ENCODE measurements around the gene KCNT2.
A peak's percentile ranks its signal among the peaks of the same experiment; 100 is the strongest.
"Not testable (repeated sequence)": the region's sequence is repeated elsewhere in the genome, so short reads cannot be mapped to it uniquely, and the experiment has no call there.

The KCNT2 gene

DNA sequence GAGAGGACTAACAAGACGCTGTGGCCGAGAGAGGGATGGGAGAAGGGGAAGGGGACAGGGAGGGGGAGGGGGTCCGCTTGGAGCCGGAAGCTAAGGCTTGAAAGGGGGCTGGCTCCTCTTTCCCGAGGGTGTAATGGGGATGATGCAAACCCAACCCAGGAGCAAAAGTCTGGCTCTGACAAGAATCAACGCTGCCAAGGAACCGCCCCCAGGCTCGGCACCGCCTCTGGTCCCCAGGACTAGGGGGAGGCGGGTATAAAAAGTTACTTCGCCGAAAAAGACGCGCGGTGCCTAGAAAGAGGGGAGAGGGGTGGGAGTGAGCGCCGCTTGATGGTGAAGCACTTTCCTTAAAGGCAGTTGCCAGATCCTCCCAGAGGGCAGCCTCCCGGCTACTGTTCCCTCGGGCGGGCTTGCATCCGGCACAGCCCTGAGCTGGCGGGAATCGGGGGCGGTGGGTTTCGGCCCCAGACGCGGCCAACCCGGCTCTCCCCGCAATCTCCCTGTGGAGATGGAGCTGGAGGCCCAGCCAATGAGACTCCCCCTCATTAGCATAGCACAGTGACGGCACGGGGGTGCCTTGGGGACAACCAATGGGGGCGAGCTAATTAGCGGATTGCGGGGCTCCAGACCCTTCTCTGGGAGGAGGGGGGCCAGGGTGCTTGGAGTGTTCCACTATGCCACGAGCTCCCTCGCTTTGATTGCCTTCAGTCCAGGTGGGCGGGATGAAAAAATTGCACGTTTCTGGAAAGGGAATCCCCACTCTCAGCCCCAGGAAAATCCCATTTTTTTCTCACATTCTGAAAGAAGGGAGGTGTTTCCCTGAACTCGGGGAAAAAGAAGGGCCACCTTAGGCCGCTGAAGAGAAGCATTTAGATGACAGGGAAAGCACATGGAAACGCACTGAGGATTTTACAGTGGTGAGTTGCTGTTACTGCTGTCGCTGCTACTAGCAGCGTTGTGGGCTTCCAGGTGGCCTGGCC lies at the start of gene KCNT2:
TSS of gene KCNT2 (minus strand) at position 51 of the 980 bp plus-strand sequence. CDS start 131 bp downstream, outside the sequence.
- Histone ChIP-seq H3K9ac (ENCODE audit: low read length) (peak within 1 kb of the TSS; percentile 96), H3K27me3 (ENCODE audit: control insufficient read depth, insufficient read depth, low read length) (no peaks in the 10 kb centered on the region), H3K4me3 (ENCODE audit: low read length) (peak within 1 kb of the TSS; percentile 98), H3K9me3 (ENCODE audit: control insufficient read depth, low read depth, low read length) (no peaks in the 10 kb centered on the region), H3K36me3 (ENCODE audit: control insufficient read depth, low read depth, low read length) (no peaks in the 10 kb centered on the region), H3K4me1 (ENCODE audit: control insufficient read depth, low read depth, low read length) (peaks cover 23% of the 10 kb centered on the region), H3K27ac (ENCODE audit: low read length) (peak within 1 kb of the TSS; percentile 99)

- Histone ChIP-seq H3K9ac (ENCODE audit: low read length) (no peak overlapping the region), H3K27ac (ENCODE audit: low read length) (no peak overlapping the region), H3K27me3 (ENCODE audit: control insufficient read depth, insufficient read depth, low read length) (no peaks in the 10 kb centered on the region), H3K4me1 (ENCODE audit: control insufficient read depth, low read depth, low read length) (peaks cover 12% of the 10 kb centered on the region), H3K4me3 (ENCODE audit: low read length) (no peak overlapping the region), H3K9me3 (ENCODE audit: control insufficient read depth, low read depth, low read length) (no peaks in the 10 kb centered on the region), H3K36me3 (ENCODE audit: control insufficient read depth, low read depth, low read length) (no peaks in the 10 kb centered on the region)
These were observed 47.3 kb upstream of the KCNT2 start for GRCh38 chr1:196655494-196655893.

DNA sequence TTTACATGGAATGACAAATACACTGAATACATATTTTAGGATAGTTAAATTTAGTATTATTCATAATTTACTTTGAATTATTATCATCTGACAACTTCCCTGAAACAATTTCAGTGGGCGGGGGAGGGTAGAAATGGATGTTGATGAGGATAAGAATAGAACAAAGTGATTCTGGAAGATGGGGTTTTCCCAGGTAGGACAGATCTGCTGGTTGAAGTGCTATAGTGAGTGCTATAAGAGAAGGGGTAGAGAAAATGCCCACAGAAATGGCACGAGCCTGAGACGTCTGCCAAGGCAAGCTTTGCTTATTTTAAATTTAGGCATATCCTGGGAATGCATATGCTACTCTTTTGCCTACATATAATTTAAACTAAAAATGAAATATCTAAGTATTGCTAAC lies 46.8 kb upstream of the KCNT2 start:
- Histone ChIP-seq H3K36me3 (ENCODE audit: control insufficient read depth, low read depth, low read length) (no peaks in the 10 kb centered on the region), H3K9ac (ENCODE audit: low read length) (no peak overlapping the region), H3K27me3 (ENCODE audit: control insufficient read depth, insufficient read depth, low read length) (no peaks in the 10 kb centered on the region), H3K4me3 (ENCODE audit: low read length) (no peak overlapping the region), H3K27ac (ENCODE audit: low read length) (no peak overlapping the region), H3K4me1 (ENCODE audit: control insufficient read depth, low read depth, low read length) (peaks cover 12% of the 10 kb centered on the region), H3K9me3 (ENCODE audit: control insufficient read depth, low read depth, low read length) (no peaks in the 10 kb centered on the region)

DNA sequence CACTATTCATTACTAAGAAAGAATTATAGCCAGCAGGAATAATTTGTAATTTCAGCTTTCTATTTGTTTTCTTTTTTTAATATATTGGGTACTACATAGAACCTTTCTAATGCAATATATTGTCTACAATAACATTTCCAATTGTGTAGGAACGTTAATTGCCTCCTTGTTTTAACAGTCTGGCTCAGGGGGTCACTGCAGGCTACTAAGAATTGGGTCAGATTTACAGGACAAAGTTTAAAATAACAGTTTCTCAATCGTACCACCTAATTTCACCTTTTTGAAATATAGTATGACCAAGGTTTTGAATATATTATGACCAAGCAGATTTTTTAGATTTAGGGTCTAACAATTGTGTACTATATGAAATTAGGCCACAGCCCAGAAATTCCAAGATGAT lies 46.0 kb upstream of the KCNT2 start:
- H3K4me3 ChIP-seq (ENCODE audit: low read length) = no peak overlapping the region

DNA sequence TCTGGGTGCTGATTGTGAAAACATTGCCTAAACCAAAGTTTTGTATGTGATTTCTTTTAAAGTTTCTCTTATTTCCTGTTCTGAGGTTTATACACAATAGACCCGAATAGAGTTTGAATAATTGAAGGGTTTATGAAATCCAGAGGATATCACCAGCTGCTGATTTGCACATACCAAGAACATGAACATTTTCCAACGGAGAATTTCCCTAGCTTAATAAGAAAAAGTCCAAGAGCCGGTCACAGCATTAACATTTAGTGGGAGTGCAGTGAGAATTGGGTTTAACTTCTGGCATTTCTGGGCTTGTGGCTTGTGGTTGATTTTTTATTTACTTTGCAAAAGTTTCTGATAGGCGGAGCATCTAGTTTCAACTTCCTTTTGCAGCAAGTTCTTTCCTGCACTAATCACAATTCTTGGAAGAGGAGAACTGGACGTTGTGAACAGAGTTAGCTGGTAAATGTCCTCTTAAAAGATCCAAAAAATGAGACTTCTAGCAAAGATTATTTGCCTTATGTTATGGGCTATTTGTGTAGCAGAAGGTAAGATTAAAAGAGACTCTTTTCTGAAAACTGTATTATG lies 43.5 kb upstream of the KCNT2 start, which contains the start of gene CFH:
TSS of gene CFH (plus strand) at position 407 of the 579 bp plus-strand sequence. CDS start at position 482, 75 bp downstream.
- Histone ChIP-seq H3K4me3 (ENCODE audit: low read length) (no peak within 1 kb of the TSS), H3K27ac (ENCODE audit: low read length) (no peak within 1 kb of the TSS), H3K36me3 (ENCODE audit: control insufficient read depth, low read depth, low read length) (no peaks in the 10 kb centered on the region), H3K27me3 (ENCODE audit: control insufficient read depth, insufficient read depth, low read length) (no peaks in the 10 kb centered on the region), H3K4me1 (ENCODE audit: control insufficient read depth, low read depth, low read length) (peaks cover 12% of the 10 kb centered on the region), H3K9ac (ENCODE audit: low read length) (no peak within 1 kb of the TSS), H3K9me3 (ENCODE audit: control insufficient read depth, low read depth, low read length) (no peaks in the 10 kb centered on the region)

More for the DNA sequence above, 46.0 kb upstream of the KCNT2 start:
- Histone ChIP-seq H3K27me3 (ENCODE audit: control insufficient read depth, insufficient read depth, low read length) (no peaks in the 10 kb centered on the region), H3K27ac (ENCODE audit: low read length) (no peak overlapping the region), H3K9ac (ENCODE audit: low read length) (no peak overlapping the region), H3K9me3 (ENCODE audit: control insufficient read depth, low read depth, low read length) (no peaks in the 10 kb centered on the region), H3K36me3 (ENCODE audit: control insufficient read depth, low read depth, low read length) (no peaks in the 10 kb centered on the region), H3K4me1 (ENCODE audit: control insufficient read depth, low read depth, low read length) (peaks cover 12% of the 10 kb centered on the region)

DNA sequence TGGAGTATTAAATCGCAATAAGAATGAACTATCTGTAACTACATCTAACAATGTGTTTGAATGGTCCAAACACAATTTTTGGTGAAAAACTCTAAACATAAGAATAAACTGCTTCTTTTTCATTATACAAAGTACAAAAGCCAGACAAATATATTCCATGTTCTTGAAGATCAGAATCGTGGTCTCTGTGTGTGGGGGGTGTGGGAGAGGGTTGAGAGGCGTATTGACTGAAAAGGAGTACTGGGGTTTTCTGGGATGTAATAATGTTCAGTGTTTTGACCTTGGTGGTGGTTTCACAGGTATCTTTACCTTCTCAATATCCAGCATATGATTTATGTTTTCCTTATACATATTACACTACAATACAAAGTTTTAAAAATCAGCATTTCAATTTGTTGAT lies 42.8 kb upstream of the KCNT2 start:
- Histone ChIP-seq H3K27me3 (ENCODE audit: control insufficient read depth, insufficient read depth, low read length) (no peaks in the 10 kb centered on the region), H3K9me3 (ENCODE audit: control insufficient read depth, low read depth, low read length) (no peaks in the 10 kb centered on the region), H3K4me1 (ENCODE audit: control insufficient read depth, low read depth, low read length) (peaks cover 12% of the 10 kb centered on the region), H3K9ac (ENCODE audit: low read length) (no peak overlapping the region), H3K36me3 (ENCODE audit: control insufficient read depth, low read depth, low read length) (no peaks in the 10 kb centered on the region), H3K27ac (ENCODE audit: low read length) (no peak overlapping the region), H3K4me3 (ENCODE audit: low read length) (no peak overlapping the region)

DNA sequence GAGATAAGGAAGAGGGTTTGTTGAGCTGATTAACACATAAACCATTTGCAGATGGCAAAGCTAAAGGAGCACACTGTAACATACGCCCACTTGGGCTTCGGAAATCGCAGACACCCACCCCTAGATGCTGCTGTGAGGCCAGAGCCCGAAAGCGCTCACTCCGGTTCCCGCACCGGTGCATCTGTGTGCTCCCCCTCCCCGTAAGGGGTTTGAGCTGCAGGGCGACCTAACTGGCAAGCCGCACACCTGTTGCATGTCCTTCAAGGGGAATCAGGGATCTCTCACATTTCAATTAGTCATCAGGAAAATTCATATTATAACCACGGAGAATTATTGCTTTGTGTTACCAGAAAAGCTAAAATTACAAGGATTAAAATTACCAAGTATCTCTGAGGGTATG lies 42.2 kb upstream of the KCNT2 start:
- Histone ChIP-seq H3K27ac (ENCODE audit: low read length) (no peak overlapping the region), H3K9me3 (ENCODE audit: control insufficient read depth, low read depth, low read length) (no peaks in the 10 kb centered on the region), H3K4me1 (ENCODE audit: control insufficient read depth, low read depth, low read length) (peaks cover 11% of the 10 kb centered on the region), H3K27me3 (ENCODE audit: control insufficient read depth, insufficient read depth, low read length) (no peaks in the 10 kb centered on the region), H3K36me3 (ENCODE audit: control insufficient read depth, low read depth, low read length) (no peaks in the 10 kb centered on the region), H3K4me3 (ENCODE audit: low read length) (no peak overlapping the region), H3K9ac (ENCODE audit: low read length) (no peak overlapping the region)

GRCh38 chr1:196649990-196650389 lies 41.8 kb upstream of the KCNT2 start:
- no peaks in the 10 kb centered on the region for H3K27me3 ChIP-seq (ENCODE audit: control insufficient read depth, insufficient read depth, low read length)
- H3K36me3 ChIP-seq (ENCODE audit: control insufficient read depth, low read depth, low read length) = no peaks in the 10 kb centered on the region
- H3K4me3 ChIP-seq (ENCODE audit: low read length) = no peak overlapping the region
- H3K4me1 ChIP-seq (ENCODE audit: control insufficient read depth, low read depth, low read length) = peaks cover 9% of the 10 kb centered on the region
- no peak overlapping the region for H3K9ac ChIP-seq (ENCODE audit: low read length)
- no peak overlapping the region for H3K27ac ChIP-seq (ENCODE audit: low read length)
- H3K9me3 ChIP-seq (ENCODE audit: control insufficient read depth, low read depth, low read length) = no peaks in the 10 kb centered on the region

GRCh38 chr1:196640976-196641375 lies 32.7 kb upstream of the KCNT2 start:
- Histone ChIP-seq H3K9me3 (ENCODE audit: control insufficient read depth, low read depth, low read length) (no peaks in the 10 kb centered on the region), H3K4me1 (ENCODE audit: control insufficient read depth, low read depth, low read length) (no peaks in the 10 kb centered on the region), H3K36me3 (ENCODE audit: control insufficient read depth, low read depth, low read length) (no peaks in the 10 kb centered on the region), H3K27ac (ENCODE audit: low read length) (no peak overlapping the region), H3K9ac (ENCODE audit: low read length) (no peak overlapping the region), H3K27me3 (ENCODE audit: control insufficient read depth, insufficient read depth, low read length) (no peaks in the 10 kb centered on the region), H3K4me3 (ENCODE audit: low read length) (no peak overlapping the region)

DNA sequence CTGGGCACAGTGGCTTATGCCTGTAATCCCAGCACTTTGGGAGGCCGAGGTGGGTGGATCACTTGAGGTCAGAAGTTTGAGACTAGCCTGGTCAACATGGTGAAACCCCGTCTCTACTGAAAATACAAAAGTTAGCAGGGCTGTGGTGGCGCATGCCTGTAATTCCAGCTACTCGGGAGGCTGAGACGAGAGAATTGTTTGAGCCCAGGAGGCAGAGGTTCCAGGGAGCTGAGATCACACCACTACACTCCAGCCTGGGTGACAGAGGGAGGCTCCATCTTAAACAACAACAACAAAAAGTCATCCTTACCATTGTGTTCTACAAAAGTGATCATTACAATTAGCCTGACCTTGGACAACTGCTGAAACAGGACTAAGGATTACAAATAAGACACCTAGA lies 31.1 kb upstream of the KCNT2 start:
- H3K27me3 ChIP-seq (ENCODE audit: control insufficient read depth, insufficient read depth, low read length); H3K36me3 ChIP-seq (ENCODE audit: control insufficient read depth, low read depth, low read length); H3K9me3 ChIP-seq (ENCODE audit: control insufficient read depth, low read depth, low read length); H3K4me3 ChIP-seq (ENCODE audit: low read length); H3K9ac ChIP-seq (ENCODE audit: low read length); H3K4me1 ChIP-seq (ENCODE audit: control insufficient read depth, low read depth, low read length); H3K27ac ChIP-seq (ENCODE audit: low read length): not testable (repeated sequence)

DNA sequence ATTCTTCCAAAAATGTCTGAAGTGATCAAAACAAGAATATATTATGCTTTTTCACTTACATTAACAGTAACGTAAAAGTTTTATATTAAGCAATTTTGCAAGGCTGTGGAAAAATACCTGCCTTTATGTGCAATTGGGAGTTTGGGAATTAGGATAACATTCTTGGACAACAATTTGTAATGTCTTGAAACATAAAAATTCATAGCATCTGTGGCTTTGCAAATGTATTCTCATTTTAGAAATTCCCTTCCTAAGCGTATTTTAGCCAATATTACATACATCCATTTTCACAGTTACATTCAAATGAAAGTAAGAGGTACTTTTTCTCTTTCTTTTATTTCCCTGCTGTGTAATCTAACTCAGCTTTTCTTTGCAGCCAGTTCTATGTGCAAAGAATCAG lies 30.2 kb upstream of the KCNT2 start:
- H3K27ac ChIP-seq (ENCODE audit: low read length) = no peak overlapping the region
- H3K27me3 ChIP-seq (ENCODE audit: control insufficient read depth, insufficient read depth, low read length) = no peaks in the 10 kb centered on the region
- no peaks in the 10 kb centered on the region for H3K36me3 ChIP-seq (ENCODE audit: control insufficient read depth, low read depth, low read length)
- no peak overlapping the region for H3K9ac ChIP-seq (ENCODE audit: low read length)
- no peak overlapping the region for H3K4me3 ChIP-seq (ENCODE audit: low read length)
- no peaks in the 10 kb centered on the region for H3K9me3 ChIP-seq (ENCODE audit: control insufficient read depth, low read depth, low read length)
- H3K4me1 ChIP-seq (ENCODE audit: control insufficient read depth, low read depth, low read length) = no peaks in the 10 kb centered on the region
